Activated naive CD8-positive, alpha-beta T cell treated with anti-CD3 and anti-CD28 coated beads, Interleukin-2, amount 50 U/mL, for 24 hours (primary cell): ENCODE results near the gene C1orf105.
"Not testable (repeated sequence)": the region's sequence is repeated elsewhere in the genome, so short reads cannot be mapped to it uniquely, and the experiment has no call there.

Experiments used
- ATAC-seq: fragments of 150-1000 bp; cut with Tn5 transposase; one replicate; pipeline ENCODE4 v1.10.0; 2021
- DNase-seq: peaks from one replicate; pipeline ENCODE4 v3.0.0; 2021
- H3K27ac Mint-ChIP-seq: one replicate; pipeline ENCODE4 v1.8.0; 2021; ENCODE audit warnings: mild to moderate bottlenecking, mixed read lengths
- H3K27me3 Mint-ChIP-seq: one replicate; pipeline ENCODE4 v1.8.0; 2021; ENCODE audit warnings: mixed read lengths
- H3K36me3 Mint-ChIP-seq: one replicate; pipeline ENCODE4 v1.8.0; 2021; ENCODE audit warnings: low read depth, mixed read lengths
- H3K4me1 Mint-ChIP-seq: one replicate; pipeline ENCODE4 v1.8.0; 2021; ENCODE audit warnings: mixed read lengths
- H3K4me3 Mint-ChIP-seq: one replicate; pipeline ENCODE4 v1.8.0; 2021; ENCODE audit warnings: mild to moderate bottlenecking, moderate library complexity, mixed read lengths
- H3K9me3 Mint-ChIP-seq: one replicate; pipeline ENCODE4 v1.8.0; 2021; ENCODE audit warnings: mixed read lengths

Gene C1orf105

DNA sequence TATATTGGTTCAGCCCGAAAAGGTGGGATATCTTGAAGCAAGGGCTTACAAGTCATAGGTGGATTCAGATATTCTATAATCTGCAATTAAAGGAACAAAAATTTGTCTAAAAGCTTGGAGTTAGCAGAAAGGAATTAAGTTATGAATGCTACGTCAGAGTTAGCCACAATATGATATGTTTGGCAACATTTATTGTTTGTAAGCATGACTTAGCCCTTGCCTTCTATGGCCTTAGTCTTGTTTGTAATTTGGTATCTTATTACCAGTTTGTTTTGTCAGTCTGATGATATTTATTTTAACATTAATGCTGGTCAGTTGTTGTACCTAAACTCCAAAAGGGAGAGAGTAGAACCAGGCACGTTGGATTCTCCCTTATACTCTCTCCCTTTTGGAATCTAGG lies 69.4 kb downstream of the C1orf105 start:
- ATAC-seq (no peak), DNase-seq (no peak)
- Mint-ChIP-seq H3K36me3 (no peaks in the 10 kb centered on the region), H3K4me3 (no peak overlapping the region), H3K4me1 (peaks cover 6% of the 10 kb centered on the region), H3K27me3 (peaks cover 17% of the 10 kb centered on the region), H3K9me3 (no peaks in the 10 kb centered on the region), H3K27ac (no peak overlapping the region)

DNA sequence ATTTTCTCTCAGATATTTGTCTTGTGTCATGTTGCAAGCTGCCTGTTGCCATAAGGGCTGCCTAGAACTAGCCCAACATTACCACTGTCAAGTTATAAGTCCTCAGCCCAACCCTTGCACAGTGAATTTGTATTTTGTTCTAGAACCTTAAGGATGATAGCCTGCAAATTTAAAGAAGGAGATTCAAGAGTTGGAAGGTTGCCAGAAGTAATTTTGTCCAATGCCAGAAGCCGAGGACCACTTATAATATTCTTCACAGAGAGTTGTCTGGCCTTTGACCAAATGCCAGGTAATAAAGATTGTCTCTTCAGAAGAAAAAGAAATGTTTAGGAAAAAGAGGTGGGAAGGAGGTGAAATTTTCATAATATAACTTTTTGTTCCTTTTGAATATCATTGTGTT lies 71.9 kb downstream of the C1orf105 start:
- DNase-seq (no peak), ATAC-seq (no peak)
- Mint-ChIP-seq H3K4me1 (peaks cover 6% of the 10 kb centered on the region), H3K27me3 (peaks cover 16% of the 10 kb centered on the region), H3K36me3 (no peaks in the 10 kb centered on the region), H3K27ac (no peak overlapping the region), H3K4me3 (no peak overlapping the region), H3K9me3 (no peaks in the 10 kb centered on the region)

DNA sequence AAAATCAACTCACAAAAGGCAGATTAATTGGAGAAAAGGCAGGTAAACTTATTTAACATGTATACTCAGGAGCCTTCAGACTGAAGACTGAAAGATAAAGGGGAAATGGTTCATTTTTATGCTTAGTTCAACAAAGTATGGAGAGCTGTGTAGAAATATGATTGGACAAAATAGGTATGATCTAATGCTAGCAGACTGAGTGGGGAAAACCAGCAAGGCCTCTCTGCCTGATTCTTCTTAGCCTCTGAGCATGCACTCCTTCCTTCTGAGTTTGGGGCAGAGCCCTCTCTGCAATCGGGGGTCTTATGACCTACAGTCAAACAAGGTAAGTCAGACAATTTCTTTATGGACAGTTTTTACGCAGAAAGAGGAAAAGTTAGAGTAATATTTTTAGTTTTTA lies 73.7 kb downstream of the C1orf105 start:
- H3K4me1 Mint-ChIP-seq: no peaks in the 10 kb centered on the region
- peaks cover 5% of the 10 kb centered on the region for H3K27me3 Mint-ChIP-seq
- ATAC-seq (no peak), DNase-seq (no peak)
- H3K27ac Mint-ChIP-seq: no peak overlapping the region
- H3K4me3 Mint-ChIP-seq: no peak overlapping the region
- no peaks in the 10 kb centered on the region for H3K9me3 Mint-ChIP-seq
- no peaks in the 10 kb centered on the region for H3K36me3 Mint-ChIP-seq

DNA sequence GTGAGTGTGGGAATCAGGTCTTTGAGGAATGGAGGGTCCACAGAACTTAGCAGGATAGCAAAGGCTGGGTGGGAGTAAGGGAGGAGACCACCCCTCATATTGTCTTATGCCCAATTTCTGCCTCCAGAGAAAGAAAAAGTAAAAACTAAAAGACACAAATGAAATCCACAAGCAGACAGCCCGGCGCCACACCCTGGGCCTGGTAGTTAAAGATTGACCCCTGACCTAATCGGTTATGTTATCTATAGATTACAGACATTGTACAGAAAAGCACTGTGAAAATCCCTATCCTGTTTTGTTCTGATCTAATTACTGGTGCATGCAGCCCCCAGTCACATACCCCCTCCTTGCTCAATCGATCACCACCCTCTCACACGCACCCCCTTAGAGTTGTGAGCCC lies 75.6 kb downstream of the C1orf105 start:
- not testable (repeated sequence) for H3K9me3 Mint-ChIP-seq, DNase-seq, H3K4me1 Mint-ChIP-seq, H3K4me3 Mint-ChIP-seq, H3K27ac Mint-ChIP-seq, H3K36me3 Mint-ChIP-seq, H3K27me3 Mint-ChIP-seq, ATAC-seq

DNA sequence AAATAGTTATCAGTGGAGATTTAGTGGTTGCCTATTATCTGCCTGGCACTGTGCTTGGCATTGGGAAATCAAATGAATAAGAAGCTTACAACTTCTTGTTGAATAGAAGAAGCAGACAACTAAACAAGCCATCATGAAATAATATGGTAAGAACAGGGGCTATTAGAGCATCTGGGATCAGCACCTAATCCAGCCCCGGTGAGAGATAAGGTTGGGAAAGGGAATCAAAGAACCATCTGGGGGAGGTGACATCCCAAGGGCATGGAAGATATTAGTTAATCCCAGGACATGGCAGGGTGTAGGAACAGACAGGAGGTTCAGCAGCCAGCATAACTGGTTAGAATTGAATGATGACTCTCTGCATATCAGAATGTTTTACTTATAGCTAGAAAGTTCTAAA lies 76.2 kb downstream of the C1orf105 start:
- H3K9me3 Mint-ChIP-seq: no peaks in the 10 kb centered on the region
- no peaks in the 10 kb centered on the region for H3K36me3 Mint-ChIP-seq
- ATAC-seq: no peak
- no peaks in the 10 kb centered on the region for H3K27me3 Mint-ChIP-seq
- DNase-seq: no peak
- no peaks in the 10 kb centered on the region for H3K4me1 Mint-ChIP-seq
- H3K27ac Mint-ChIP-seq: no peak overlapping the region
- no peak overlapping the region for H3K4me3 Mint-ChIP-seq

DNA sequence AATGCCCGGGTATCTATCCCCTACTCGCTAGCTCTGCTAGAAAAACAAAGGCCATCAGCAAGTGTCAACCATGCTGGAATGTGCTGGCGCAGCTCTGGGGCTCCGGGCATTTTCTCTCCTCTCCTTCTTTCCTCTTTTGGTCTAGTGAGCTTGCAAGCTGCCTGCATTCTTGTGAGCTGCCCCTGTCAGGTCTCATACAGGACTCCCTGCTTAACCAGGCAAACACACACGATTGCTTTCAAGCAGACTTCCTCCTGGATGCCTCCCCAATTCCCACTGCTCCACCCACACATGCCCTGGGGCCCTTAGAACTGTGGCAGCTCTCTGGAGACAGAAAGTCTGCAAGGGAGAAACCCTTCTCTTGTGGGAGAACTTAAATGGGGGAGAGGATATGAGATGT lies 76.7 kb downstream of the C1orf105 start:
- Mint-ChIP-seq H3K9me3 (no peaks in the 10 kb centered on the region), H3K4me1 (no peaks in the 10 kb centered on the region), H3K27ac (no peak overlapping the region), H3K27me3 (no peaks in the 10 kb centered on the region), H3K36me3 (no peaks in the 10 kb centered on the region), H3K4me3 (no peak overlapping the region)
- no peak for ATAC-seq
- no peak for DNase-seq

DNA sequence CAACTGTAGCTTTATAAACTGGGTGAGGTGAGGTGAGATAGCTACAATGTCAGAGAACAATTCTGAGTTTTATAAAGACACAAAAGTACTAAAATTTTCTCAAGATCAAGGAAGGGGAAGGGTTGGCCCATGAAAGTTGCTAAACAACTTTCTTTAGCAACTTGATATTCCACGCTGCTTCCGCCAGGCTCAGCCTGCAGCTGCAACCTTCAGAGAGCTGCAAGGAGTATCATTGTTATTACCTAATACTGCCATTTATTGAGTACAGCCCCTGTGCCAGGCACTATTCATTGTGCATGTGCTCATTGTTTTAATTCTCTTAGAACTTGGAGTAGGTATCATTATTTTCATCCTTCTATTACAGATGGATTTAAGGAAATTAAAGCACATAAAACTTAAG lies 78.4 kb downstream of the C1orf105 start:
- DNase-seq (no peak), ATAC-seq (no peak)
- no peak overlapping the region for H3K4me3 Mint-ChIP-seq
- no peaks in the 10 kb centered on the region for H3K9me3 Mint-ChIP-seq
- no peaks in the 10 kb centered on the region for H3K4me1 Mint-ChIP-seq
- no peaks in the 10 kb centered on the region for H3K36me3 Mint-ChIP-seq
- no peaks in the 10 kb centered on the region for H3K27me3 Mint-ChIP-seq
- H3K27ac Mint-ChIP-seq: no peak overlapping the region

DNA sequence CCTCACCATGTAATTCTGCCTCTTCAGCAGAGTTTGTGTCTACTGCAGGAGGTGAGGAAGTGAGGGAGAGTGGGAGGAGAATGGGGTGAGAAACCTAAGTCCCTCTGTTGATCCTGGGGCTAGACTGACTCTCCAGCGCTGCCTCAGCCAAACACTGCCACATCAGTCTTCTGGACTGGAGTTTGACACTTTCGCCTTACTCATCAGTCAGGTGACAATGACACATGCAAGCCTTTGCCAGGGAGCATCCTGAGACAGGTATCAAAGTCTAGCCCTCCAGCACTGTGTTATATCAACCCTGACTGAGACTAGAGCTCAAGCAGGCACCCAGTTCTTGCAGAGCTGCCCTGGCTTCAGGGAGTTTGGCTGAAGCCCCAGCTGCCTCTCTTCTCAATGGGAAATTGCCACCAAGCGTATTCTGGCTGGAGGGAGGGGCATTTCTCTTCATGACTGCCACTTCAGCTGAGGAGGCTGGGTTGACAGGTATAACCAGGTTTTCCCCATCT lies 79.2 kb downstream of the C1orf105 start:
- ATAC-seq: peak; percentile 52
- Mint-ChIP-seq H3K9me3 (no peaks in the 10 kb centered on the region), H3K27ac (no peak overlapping the region), H3K4me1 (no peaks in the 10 kb centered on the region), H3K4me3 (no peak overlapping the region), H3K27me3 (no peaks in the 10 kb centered on the region), H3K36me3 (no peaks in the 10 kb centered on the region)
- no peak for DNase-seq

DNA sequence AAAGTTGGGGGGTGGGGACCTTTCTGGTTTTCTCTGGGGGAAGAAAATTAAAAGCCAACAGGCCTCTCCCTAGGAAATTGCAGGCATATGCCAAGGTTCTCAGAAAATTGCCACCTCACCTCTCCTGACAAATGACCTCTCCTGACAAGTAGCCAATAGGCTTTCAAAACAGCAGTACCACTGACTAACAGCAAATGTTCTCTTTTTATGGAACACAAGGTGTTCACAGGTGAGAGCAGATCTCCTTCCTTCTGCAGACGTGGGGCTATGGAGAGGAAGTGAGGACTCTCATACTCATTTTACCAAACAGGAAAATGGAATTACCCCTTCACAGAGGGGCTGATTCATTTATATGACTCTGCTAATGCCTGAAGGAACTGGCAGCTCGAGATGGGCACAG lies 79.7 kb downstream of the C1orf105 start:
- H3K4me3 Mint-ChIP-seq: no peak overlapping the region
- no peaks in the 10 kb centered on the region for H3K27me3 Mint-ChIP-seq
- H3K27ac Mint-ChIP-seq: no peak overlapping the region
- DNase-seq (no peak), ATAC-seq (no peak)
- no peaks in the 10 kb centered on the region for H3K36me3 Mint-ChIP-seq
- no peaks in the 10 kb centered on the region for H3K4me1 Mint-ChIP-seq
- no peaks in the 10 kb centered on the region for H3K9me3 Mint-ChIP-seq

DNA sequence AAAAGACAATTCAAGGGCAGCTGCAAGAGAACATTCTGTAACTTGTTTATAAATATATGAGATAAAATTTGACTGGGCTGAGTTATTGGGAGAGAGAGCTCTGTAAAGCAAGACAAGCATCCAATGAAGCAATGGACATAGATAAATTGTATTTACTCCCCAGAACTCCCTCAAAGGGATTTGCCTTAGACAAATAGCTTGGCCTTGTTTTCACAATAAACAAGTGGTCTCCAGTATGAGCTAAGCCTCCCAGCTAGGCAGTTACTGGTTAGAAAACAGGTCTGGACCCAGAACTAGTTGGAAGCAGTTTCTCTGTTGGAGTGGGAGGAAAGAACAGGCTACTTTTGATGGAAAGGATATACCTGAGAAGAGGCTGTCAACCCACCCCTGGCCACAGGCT lies 87.3 kb downstream of the C1orf105 start:
- no peaks in the 10 kb centered on the region for H3K9me3 Mint-ChIP-seq
- DNase-seq (no peak), ATAC-seq (no peak)
- H3K36me3 Mint-ChIP-seq: no peaks in the 10 kb centered on the region
- H3K4me3 Mint-ChIP-seq: no peak overlapping the region
- peaks cover 2% of the 10 kb centered on the region for H3K27me3 Mint-ChIP-seq
- no peaks in the 10 kb centered on the region for H3K4me1 Mint-ChIP-seq
- H3K27ac Mint-ChIP-seq: no peak overlapping the region

DNA sequence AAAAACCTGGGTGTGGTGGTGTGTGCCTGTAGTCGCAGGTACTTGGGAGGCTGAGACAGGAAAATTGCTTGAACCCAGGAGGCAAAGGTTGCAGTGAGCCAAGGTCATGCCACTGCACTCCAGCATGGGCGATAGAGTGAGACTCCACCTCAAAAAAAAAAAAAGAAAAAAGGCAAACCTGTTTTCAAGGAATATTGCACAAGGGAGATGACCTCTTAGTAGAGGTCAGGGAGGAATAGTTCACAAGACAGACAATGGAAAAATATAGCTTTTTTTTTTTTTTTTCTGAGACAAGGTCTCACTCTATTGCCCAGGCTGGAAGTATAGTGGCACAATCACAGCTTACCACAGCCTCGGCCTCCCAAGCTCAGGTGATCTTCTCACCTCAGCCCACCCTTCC lies 90.0 kb downstream of the C1orf105 start:
- DNase-seq (no peak), ATAC-seq (no peak)
- Mint-ChIP-seq H3K4me3 (no peak overlapping the region), H3K36me3 (no peaks in the 10 kb centered on the region), H3K4me1 (no peaks in the 10 kb centered on the region), H3K27me3 (peaks cover 2% of the 10 kb centered on the region), H3K9me3 (no peaks in the 10 kb centered on the region), H3K27ac (no peak overlapping the region)

DNA sequence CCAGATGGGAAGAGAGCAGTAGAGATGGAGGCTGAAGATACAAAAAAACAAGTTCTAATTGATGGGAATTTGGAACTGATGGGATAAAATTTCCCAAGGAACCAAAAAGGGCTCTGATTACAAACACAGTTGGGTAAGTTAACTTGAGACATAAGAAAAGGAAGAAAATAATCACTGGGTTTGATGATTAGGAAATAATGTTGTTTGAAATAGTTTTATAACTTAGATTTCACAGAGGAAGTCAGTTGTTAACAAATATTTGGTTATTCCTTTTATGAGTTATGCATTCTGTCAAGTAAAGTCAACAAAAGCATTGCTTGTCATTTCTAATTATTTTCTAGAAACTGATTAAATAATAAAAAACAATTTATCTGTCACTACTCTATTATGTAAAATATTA lies 92.1 kb downstream of the C1orf105 start:
- H3K4me3 Mint-ChIP-seq: no peak overlapping the region
- no peak overlapping the region for H3K27ac Mint-ChIP-seq
- H3K36me3 Mint-ChIP-seq: no peaks in the 10 kb centered on the region
- DNase-seq (no peak), ATAC-seq (no peak)
- H3K9me3 Mint-ChIP-seq: no peaks in the 10 kb centered on the region
- peaks cover 2% of the 10 kb centered on the region for H3K27me3 Mint-ChIP-seq
- H3K4me1 Mint-ChIP-seq: no peaks in the 10 kb centered on the region

DNA sequence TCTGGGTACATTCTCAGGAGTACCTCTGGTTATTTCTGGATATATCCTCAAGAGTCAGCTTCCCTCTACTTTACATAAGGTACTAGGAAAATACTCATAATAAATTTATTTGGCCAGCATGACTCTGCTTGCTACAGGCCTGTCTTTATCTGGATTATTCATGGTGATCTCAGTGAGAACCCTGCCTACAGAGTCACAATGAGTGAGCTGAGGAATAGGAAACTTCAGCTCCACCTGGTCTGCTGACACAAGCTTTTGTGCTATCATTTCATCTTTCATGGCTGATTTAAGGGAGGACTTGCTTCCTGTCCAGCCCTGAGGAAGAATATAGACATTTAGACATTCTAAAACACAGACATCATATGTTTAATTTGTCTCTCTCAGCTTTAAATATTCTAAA lies 93.0 kb downstream of the C1orf105 start:
- Mint-ChIP-seq H3K27ac (no peak overlapping the region), H3K9me3 (no peaks in the 10 kb centered on the region), H3K4me1 (no peaks in the 10 kb centered on the region), H3K4me3 (no peak overlapping the region), H3K27me3 (peaks cover 2% of the 10 kb centered on the region), H3K36me3 (no peaks in the 10 kb centered on the region)
- no peak for ATAC-seq
- no peak for DNase-seq

DNA sequence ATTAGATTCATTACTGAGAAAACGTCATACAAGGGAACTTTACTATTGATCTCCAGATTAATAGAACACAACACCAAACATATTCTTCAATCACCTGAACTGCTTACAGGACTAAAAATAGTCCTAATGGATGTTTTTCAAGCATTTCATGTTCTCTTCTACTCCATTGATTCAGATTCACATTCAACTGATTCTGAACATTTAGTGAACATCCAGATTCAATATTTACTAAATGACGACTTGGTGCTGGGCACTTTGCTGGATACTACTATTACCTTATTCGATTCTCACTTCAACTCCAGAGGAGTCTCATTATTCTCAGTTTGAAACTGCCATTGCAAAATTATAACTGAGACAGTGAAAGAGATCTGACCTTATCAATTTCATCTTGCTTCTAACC lies 93.6 kb downstream of the C1orf105 start:
- Mint-ChIP-seq H3K27ac (no peak overlapping the region), H3K9me3 (no peaks in the 10 kb centered on the region), H3K27me3 (peaks cover 2% of the 10 kb centered on the region), H3K4me1 (no peaks in the 10 kb centered on the region), H3K36me3 (no peaks in the 10 kb centered on the region), H3K4me3 (no peak overlapping the region)
- ATAC-seq (no peak), DNase-seq (no peak)

DNA sequence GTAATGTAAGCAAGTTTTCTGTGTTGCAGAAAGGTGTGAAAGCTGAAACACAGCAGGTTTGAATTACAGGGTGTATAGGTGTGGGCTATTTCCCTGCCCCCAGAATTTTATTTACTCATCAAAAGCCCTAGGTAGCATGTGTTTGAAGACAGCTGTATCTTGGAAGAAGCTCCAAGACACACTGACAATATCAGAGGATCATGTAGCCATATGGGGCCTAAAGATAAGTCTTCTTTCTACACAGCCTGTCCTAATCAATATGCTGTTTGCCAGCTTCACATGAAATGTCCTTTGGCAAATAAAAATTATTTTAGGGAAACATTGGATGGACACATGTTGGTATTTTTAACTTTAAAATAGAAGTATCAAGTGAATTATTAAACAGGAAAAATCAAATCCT lies 95.0 kb downstream of the C1orf105 start:
- ATAC-seq (no peak), DNase-seq (no peak)
- Mint-ChIP-seq H3K4me1 (no peaks in the 10 kb centered on the region), H3K36me3 (no peaks in the 10 kb centered on the region), H3K27me3 (no peaks in the 10 kb centered on the region), H3K4me3 (no peak overlapping the region), H3K27ac (no peak overlapping the region), H3K9me3 (no peaks in the 10 kb centered on the region)

DNA sequence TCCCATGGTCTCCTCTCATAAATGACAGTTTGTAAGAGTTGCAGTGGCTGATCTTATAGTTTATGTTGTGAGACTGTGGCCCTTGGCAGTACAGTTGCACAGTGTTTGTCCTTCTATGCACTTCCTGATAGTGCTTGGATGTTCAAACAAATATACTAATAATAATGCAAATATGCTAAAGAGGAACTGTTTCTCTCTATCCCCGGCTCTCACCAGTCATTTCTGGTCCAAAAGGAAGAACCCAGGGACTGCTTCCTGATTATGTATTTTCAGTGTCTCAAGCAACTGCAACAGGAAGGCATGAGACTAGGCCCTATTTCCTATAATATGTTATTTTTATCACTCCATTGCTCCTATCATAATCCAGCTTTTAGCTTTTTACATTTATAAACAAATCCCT lies 95.4 kb downstream of the C1orf105 start:
- DNase-seq (no peak), ATAC-seq (no peak)
- no peaks in the 10 kb centered on the region for H3K36me3 Mint-ChIP-seq
- H3K9me3 Mint-ChIP-seq: no peaks in the 10 kb centered on the region
- H3K4me3 Mint-ChIP-seq: no peak overlapping the region
- H3K4me1 Mint-ChIP-seq: no peaks in the 10 kb centered on the region
- H3K27me3 Mint-ChIP-seq: no peaks in the 10 kb centered on the region
- H3K27ac Mint-ChIP-seq: no peak overlapping the region
